Measurements from ENCODE around the gene HMOX2.

The HMOX2 gene

GRCh38 chr16:4525634-4526277 is 49.6 kb downstream of the HMOX2 start:
- no peak for DNase-seq

DNA sequence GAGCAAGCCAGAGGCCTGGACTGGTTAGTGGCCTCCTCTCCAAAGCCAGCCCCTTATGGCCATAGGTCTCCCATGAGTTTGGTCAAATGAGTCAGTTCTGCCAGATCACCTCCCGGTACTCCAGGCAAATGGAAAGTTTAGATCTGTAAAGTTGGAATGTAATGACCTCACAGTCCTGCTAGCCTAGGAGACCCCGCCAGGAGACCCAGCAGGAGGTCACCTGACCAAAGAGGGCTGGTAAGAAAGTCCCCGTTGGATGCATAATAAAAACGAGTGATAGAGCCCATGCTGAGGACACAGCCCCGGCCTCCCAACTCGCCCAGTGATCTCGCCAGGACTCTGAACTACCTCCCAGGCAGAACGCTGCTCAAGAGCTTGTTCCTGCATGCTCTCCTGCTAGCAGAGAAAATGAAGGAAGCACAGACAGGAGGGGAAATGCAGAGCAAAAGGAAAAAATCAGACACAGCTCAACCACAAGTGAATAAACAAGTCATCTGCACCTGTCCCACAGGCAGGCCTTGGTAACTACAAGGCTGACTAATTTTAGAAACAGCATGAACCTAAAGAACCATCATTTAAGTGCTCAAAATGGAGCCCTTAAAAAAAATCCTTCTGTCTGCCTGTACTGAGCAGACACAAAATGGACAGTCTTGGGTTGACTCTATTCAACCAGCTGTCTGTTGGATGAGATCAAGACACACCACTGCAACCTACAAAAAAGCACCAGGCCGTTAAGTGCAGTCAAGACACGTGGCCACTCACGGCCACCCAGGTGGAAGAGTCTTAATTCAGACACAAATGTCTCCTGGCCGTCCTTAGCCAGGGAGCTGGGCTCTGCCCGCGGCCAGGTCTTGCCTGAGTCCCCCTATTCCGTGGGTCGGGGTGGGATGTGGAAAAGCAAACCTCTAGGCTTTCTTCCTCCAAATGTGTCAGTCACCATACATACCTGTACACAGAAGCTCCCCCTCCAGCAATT is 53.2 kb downstream of the HMOX2 start:
- no peak for DNase-seq

DNA sequence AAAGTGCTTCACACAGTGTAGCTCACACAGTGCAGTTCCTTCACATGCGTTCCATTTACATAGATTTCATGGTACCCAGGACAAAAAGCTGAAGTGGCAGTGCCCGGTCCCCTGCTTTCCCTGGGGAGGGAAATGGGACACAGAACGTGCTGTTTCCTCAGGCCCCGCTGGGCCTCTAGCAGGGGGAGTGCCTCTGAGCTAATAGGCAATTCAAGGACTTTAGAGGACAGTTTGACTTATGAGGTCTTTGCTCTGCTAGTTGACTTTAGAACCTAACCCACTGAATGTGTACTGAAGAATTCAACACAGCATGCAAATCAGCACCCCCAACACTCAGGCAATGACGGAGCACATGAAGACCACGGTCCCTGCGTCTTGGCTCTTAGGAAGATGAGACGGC is 55.6 kb downstream of the HMOX2 start:
- DNase-seq = no peak

DNA sequence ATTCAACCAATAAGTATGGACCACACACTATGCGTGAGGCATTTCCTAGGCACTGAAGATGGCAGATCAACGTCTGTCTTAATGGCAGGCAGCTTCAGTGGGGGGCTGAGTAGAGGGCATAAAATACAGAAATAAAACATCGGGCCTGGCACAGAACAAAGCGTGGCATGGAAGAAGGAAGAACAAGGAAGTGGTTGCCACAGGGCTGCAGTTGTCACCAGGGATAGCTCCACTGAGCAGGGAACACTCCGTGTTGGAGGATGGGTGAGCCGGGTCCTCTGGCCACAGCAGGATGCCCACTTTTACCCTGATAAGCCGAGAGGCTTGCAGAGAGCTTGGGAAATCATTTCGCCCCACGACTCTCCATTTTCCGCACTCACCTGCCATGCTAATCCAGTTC is 56.0 kb downstream of the HMOX2 start:
- no peak for DNase-seq

DNA sequence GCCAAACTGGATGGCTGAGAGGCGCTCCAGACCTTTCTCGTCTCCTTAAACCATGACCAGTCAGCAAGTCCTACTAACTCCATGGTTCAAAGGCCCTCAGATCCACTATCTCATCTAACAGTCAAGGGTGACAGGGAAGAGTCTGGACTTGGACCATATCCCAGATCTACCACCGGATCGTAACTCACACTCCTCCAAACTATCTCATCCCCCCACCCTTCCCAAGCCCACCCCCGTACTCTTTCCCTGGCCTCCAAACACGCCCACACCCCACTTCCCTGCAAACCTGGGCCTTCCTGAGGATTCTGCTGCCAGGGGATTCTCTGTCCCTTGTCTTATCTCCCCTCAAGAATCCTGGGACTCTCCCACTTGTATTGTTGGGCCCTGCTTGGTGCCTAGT is 57.3 kb downstream of the HMOX2 start:
- DNase-seq = no peak

DNA sequence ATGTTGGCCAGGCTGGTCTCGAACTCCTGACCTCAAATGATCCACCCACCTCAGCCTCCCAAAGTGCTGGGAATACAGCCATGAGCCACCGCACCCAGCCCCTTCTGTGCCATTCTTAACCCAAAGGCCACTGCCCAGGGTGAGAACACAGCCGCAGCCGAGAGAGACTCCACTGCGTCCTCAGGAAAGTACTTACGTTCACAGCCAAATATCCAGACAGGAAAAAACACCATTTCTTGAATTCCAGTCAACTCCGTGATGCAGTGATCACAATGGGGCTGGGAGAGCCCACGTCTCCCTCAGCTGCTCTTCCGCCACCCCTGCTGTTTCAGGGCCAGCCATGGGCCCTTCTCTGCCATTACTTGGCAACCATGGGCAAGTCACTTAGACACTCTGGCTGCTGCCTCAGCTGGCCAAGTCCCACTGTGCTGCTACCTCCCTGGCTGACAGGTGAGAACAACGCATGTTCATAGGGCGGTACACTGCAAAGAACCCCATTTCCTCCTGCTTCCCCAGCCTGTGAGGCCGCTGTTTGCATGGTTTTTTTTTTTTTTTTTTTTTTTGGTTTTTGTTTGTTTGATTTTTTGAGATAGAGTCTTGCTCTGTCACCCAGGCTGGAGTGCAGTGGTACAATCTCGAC is 58.1 kb downstream of the HMOX2 start:
- no peak for DNase-seq

DNA sequence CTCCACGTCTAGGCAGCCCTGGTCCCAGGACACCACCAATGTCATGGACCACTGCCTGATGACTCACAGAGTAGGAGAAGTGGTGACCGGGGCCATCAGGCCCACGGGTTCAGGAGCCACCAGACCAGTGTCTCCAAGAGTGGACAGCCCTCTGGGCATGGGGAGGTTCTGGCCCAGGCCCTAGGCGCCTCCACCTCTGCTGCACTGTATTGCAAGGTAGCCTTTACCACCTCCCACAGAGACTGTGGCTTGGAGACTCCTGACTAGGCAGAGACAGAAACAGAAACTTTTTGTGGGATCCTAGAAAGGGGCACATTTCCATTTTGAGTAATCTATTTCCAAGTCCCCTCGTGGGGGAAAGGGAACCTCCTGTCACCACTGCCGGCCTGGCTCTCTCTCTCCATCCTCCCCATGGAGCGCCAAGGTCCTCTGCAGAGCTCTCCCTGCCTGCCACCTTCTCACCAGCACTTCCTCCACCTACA is 59.5 kb downstream of the HMOX2 start:
- no peak for DNase-seq

- DNase-seq = no peak
These were observed 60.4 kb downstream of the HMOX2 start for GRCh38 chr16:4536391-4537106.

GRCh38 chr16:4537376-4538343 is 61.5 kb downstream of the HMOX2 start:
- DNase-seq = no peak

DNA sequence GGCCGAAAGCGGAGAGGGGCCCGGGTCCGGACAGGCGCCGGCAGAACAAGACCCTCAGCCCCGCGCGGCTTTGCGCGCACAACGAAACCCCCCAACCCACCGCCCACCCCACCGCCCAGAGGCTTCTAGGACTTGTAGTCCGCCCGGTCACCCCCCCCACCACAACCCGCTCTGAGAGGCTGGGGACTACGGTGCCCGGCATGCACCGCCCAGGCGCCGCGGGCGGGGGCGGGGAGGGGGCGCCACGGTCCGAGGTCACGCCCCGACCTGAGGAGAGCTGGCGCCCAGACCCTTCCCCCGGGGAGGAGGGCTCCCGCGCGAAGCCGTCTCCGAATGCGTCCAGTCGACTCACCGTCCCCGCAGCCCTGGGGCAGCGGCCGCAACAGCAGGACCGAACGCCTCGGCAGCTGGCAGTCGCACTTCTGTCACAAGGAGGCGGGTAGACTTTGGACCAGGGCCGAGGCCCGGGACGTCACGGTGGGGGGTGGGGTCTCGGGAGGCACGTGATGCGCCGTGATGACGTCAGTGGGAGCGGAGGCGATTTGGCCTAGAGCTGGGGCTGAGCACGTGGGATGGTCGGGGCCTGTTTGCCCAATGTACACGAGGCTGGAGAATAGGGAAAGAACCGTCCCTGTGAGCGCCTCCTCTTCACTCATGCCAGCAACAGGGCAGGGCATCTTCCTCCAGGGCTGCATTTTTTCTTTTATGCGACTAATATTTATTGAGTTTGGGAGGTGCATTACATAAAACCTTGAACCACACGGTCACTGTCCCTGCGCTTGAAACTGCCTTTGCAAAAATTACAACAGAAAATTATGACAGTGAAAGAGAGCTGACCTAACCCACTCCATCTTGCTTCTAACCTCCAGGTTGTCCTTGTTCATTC is 62.4 kb downstream of the HMOX2 start, which contains the start of gene CDIP1:
CDIP1 (minus strand) TSS at position 424 of the 886 bp plus-strand sequence. CDS start 24,643 bp downstream, outside the sequence.
- DNase-seq = peak; percentile 90

DNA sequence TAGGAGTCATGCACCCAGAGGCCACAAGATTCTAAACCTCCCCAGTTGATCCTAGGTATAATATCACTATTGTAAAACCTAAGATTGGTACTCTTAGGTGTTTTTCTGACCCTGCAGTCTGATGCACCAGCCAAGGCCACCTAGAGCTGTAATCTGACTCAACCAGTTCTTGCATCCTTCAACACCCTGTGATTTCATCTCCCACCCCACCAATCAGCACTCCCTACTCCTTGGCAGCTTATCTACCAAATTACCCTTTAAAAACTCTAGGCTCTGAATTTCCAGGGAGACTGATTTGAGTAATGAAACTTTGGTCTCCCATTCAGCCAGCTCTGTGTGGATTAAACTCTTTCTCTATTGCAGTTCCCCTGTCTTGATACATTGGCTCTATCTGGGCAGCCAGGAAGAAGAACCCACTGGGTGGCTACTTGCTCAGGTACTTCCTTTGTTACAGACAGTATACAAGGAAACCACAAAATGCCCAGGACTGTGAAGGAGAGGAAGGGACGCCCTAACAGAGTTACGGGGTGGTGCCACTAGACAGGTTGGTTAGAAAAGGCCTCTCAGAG is 63.6 kb downstream of the HMOX2 start:
- DNase-seq = no peak

GRCh38 chr16:4544473-4544872 is 68.3 kb downstream of the HMOX2 start:
- DNase-seq = no peak

DNA sequence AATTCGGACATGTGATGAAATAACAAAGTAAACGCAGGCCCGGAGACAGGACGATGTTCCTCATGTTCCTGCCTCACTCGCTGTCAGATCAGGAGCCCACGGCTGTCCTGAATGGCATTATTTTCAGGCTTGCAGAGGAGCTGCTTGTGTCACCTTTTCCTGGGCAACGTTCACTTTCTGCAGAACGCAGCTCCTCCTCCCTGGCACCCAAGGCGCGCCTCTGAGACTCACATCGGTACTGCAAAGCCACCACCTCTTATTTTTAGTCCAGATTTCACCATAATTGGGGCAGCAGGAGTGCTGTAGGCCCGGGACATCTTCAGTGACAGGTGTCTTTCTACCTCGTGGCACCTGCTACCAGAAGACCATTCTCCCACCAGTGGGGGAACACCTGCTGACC is 71.9 kb downstream of the HMOX2 start:
- DNase-seq = no peak

GRCh38 chr16:4550591-4550990 is 74.4 kb downstream of the HMOX2 start:
- DNase-seq = no peak

- DNase-seq = peak; percentile 4
These were observed 76.3 kb downstream of the HMOX2 start for GRCh38 chr16:4552541-4552940.

- no peak for DNase-seq
These were observed 79.9 kb downstream of the HMOX2 start, which contains the start of gene C16orf96 for GRCh38 chr16:4556112-4556511. Gene C16orf96 (plus strand): TSS chr16:4556340. CDS start chr16:4556490, 150 bp downstream.

DNA sequence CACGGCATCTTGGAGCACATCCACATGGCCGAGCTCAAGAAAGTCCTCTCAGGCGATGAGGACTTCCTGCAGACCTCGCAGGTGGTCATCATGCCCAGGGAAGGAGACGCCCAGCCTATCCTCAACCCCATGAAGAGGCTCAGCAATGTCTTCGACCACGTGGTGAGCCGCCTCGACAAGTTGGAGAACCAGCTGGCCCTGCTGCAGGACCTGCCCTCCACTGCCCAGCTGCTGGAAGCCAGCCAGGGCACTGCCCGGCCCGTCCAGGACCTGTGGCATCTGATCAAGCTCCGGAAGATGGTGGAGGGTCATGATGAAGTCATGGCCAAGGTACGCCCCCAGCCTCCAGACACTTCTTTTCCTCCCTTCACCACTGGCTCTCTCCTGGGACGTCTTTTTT is 80.4 kb downstream of the HMOX2 start:
- DNase-seq = no peak

GRCh38 chr16:4557973-4558372 is 81.8 kb downstream of the HMOX2 start:
- DNase-seq = no peak
